RWPE2 (cell line): Measurements from ENCODE around the gene MUC5B.
A peak's percentile ranks its signal among the peaks of the same experiment; 100 is the strongest.

ENCODE experiments used
- ATAC-seq: fragments of 200-7000 bp; cut with Tn5 transposase; 3 replicates; pipeline ENCODE4 v1.9.1; 2021; ENCODE audit warnings: low read depth
- DNase-seq: peaks from one replicate; pipeline ENCODE4 v3.0.0-alpha.2; 2020; ENCODE audit warnings: low spot score
- H3K27ac ChIP-seq: fragments of 450-650 bp; 2 replicates; pipeline ENCODE4 v1.5.1; 2017; ENCODE audit warnings: mild to moderate bottlenecking; ENCODE audit not compliant: poor library complexity, severe bottlenecking
- H3K27me3 ChIP-seq: fragments of 250-450 bp; sonication (Bioruptor Pico); 2 replicates; pipeline ENCODE4 v1.5.1; 2021; ENCODE audit warnings: mild to moderate bottlenecking, moderate library complexity; ENCODE audit not compliant: insufficient read depth, poor library complexity, severe bottlenecking
- H3K36me3 ChIP-seq: fragments of 250-450 bp; sonication (Bioruptor Pico); 2 replicates; pipeline ENCODE4 v1.5.1; 2020; ENCODE audit warnings: low read depth, mild to moderate bottlenecking, moderate library complexity
- H3K4me1 ChIP-seq: fragments of 250-450 bp; sonication (Bioruptor Pico); 2 replicates; pipeline ENCODE4 v1.5.1; 2021; ENCODE audit warnings: mild to moderate bottlenecking, moderate library complexity; ENCODE audit not compliant: insufficient read depth, poor library complexity, severe bottlenecking
- H3K4me3 ChIP-seq: fragments of 250-450 bp; sonication (Bioruptor Pico); 2 replicates; pipeline ENCODE4 v1.5.1; 2021; ENCODE audit warnings: mild to moderate bottlenecking, moderate library complexity; ENCODE audit not compliant: severe bottlenecking
- H3K9me3 ChIP-seq: fragments of 250-450 bp; sonication (Bioruptor Pico); 2 replicates; pipeline ENCODE4 v1.5.1; 2021; ENCODE audit warnings: mild to moderate bottlenecking, moderate library complexity; ENCODE audit not compliant: severe bottlenecking
- CTCF ChIP-seq: fragments of 450-650 bp; IDR thresholded peaks from one replicate; pipeline ENCODE4 v1.5.1; 2017; ENCODE audit warnings: mild to moderate bottlenecking, moderate library complexity; ENCODE audit not compliant: poor library complexity, severe bottlenecking

The MUC5B gene

GRCh38 chr11:1267441-1268100 is 44.7 kb downstream of the MUC5B start:
- Histone ChIP-seq H3K27me3 (no peaks in the 10 kb centered on the region), H3K36me3 (no peaks in the 10 kb centered on the region), H3K27ac (no peak overlapping the region), H3K9me3 (no peaks in the 10 kb centered on the region), H3K4me1 (peaks cover 7% of the 10 kb centered on the region), H3K4me3 (no peak overlapping the region)
- DNase-seq (no peak), ATAC-seq (no peak)
- no peak for TF ChIP-seq CTCF

- Histone ChIP-seq H3K36me3 (peaks cover 3% of the 10 kb centered on the region; the same call in 1 of the 2 replicates), H3K4me1 (no peaks in the 10 kb centered on the region), H3K27ac (no peak overlapping the region), H3K9me3 (no peaks in the 10 kb centered on the region), H3K4me3 (no peak overlapping the region), H3K27me3 (no peaks in the 10 kb centered on the region)
- TF ChIP-seq CTCF: no peak
- peak; percentile 40 for ATAC-seq
- no peak for DNase-seq
These were observed 47.1 kb downstream of the MUC5B start for GRCh38 chr11:1269957-1270356.

- H3K27me3 ChIP-seq: no peaks in the 10 kb centered on the region
- peaks cover 3% of the 10 kb centered on the region; the same call in 1 of the 2 replicates for H3K36me3 ChIP-seq
- TF ChIP-seq CTCF: no peak
- no peak overlapping the region for H3K4me3 ChIP-seq
- no peaks in the 10 kb centered on the region for H3K9me3 ChIP-seq
- no peaks in the 10 kb centered on the region for H3K4me1 ChIP-seq
- H3K27ac ChIP-seq: no peak overlapping the region
- ATAC-seq (0 out of 3 replicates have a peak, but pooled peaks have one; percentile 12), DNase-seq (no peak)
These were observed 47.6 kb downstream of the MUC5B start for GRCh38 chr11:1270476-1270875.

- TF ChIP-seq CTCF: no peak
- Histone ChIP-seq H3K4me3 (no peak overlapping the region), H3K36me3 (peaks cover 3% of the 10 kb centered on the region; the same call in 1 of the 2 replicates), H3K9me3 (no peaks in the 10 kb centered on the region), H3K4me1 (no peaks in the 10 kb centered on the region), H3K27me3 (no peaks in the 10 kb centered on the region), H3K27ac (no peak overlapping the region)
- DNase-seq: no peak
- ATAC-seq: peak; percentile 31; the same call in 2 of the 3 replicates
These were observed 48.1 kb downstream of the MUC5B start for GRCh38 chr11:1271002-1271401.

GRCh38 chr11:1271406-1271805 is 48.5 kb downstream of the MUC5B start:
- H3K4me1 ChIP-seq: no peaks in the 10 kb centered on the region
- DNase-seq: no peak
- H3K4me3 ChIP-seq: no peak overlapping the region
- no peaks in the 10 kb centered on the region for H3K27me3 ChIP-seq
- no peak overlapping the region for H3K27ac ChIP-seq
- peaks cover 5% of the 10 kb centered on the region; the same call in 1 of the 2 replicates for H3K36me3 ChIP-seq
- no peak for TF ChIP-seq CTCF
- H3K9me3 ChIP-seq: no peaks in the 10 kb centered on the region
- ATAC-seq: no peak
